Vagina (tissue), 2 donors: ENCODE results near the gene SMIM35.

Source experiments
- CTCF ChIP-seq, 3 experiments: fragments of 450-650 bp in 2 of 3; fragments of 200-600 bp in 1 of 3; sonication (generic) in 1 of 3; IDR thresholded peaks; one replicate each; pipeline ENCODE4 v1.5.1; 2017 to 2019; ENCODE audit warnings: antibody characterized with exemption in 3 of 3, mild to moderate bottlenecking in 2 of 3, moderate library complexity in 2 of 3
- POLR2A ChIP-seq, 2 donors: fragments of 450-650 bp; IDR thresholded peaks; one replicate each; pipeline ENCODE4 v1.6.1; 2017; ENCODE audit warnings: antibody characterized with exemption in 2 of 2, mild to moderate bottlenecking in 2 of 2, moderate library complexity in 2 of 2
- POLR2AphosphoS5 ChIP-seq, 2 donors: sonication (generic); formaldehyde crosslinking; IDR thresholded peaks; one replicate each; pipeline ENCODE4 v1.9.0; 2017; ENCODE audit warnings: antibody characterized with exemption in 2 of 2, mild to moderate bottlenecking in 2 of 2, low read depth in 1 of 2; ENCODE audit not compliant: insufficient read depth in 1 of 2

DNA sequence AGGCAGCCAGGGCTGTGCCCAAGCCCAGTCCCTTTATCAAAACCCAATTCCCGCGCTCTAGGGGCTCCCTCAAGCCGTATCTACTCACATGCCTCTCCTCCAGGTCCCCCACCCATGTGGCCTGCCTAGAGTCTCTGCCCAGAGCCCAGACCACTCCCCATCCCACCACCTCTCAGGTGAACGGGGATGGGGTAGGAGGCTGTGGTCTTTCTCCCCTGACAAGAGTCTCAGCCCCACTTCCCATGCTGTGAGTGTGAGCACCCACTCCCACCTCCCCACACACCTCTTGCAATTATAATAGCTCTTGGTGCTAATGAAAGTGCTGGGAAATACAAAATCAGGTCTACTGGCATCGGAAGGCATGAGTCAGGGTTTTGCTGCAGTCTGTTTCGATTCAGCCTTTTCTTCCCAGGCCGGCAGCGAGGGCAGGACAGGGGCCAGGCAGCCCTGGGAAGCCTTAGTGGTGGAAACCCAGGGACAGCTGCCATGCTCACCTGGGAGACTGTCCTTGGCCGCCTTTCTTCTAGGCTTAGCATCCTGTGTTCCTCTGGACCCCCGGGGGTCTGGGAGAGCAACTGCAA is 26.6 kb downstream of the SMIM35 start:
- TF ChIP-seq POLR2AphosphoS5 (IDR thresholded peaks at IDR 0.05; ENCODE audit: insufficient read depth in 1 of 2, low read depth in 1 of 2) (no peak), CTCF (IDR thresholded peaks at IDR 0.05) (no peak), POLR2A (IDR thresholded peaks at IDR 0.05) (no peak)
